A549 (cell line): ENCODE results near the gene LIMD2. TPM values are rescaled to one million over a fixed set of nuclear protein-coding genes. Genes with fewer than 3 reads are reported as not detected.

Experiments
- ATAC-seq, 2 experiments: fragments of 200-7000 bp in 1 of 2; fragments of >200 bp in 1 of 2; cut with Nextera tagmentation in 1 of 2; cut with Tn5 transposase in 1 of 2; 3 replicates each; pipeline versions ENCODE4 v1.8.0 to v1.9.1; 2018 to 2020; ENCODE audit warnings: mild to moderate bottlenecking in 1 of 2, moderate library complexity in 1 of 2
- CTCF ChIA-PET: fragments of 300-600 bp; sonication (Branson Sonifier 250); formaldehyde crosslinking; extraction: SDS; loops from one replicate; lab custom pipeline; 2021; ENCODE audit warnings: antibody characterized with exemption, inconsistent platforms; lab: Yijun Ruan, JAX
- POLR2A ChIA-PET: fragments of 350-600 bp; formaldehyde crosslinking; extraction: SDS; loops from one replicate; lab custom pipeline; 2021; ENCODE audit warnings: antibody characterized with exemption, inconsistent platforms; lab: Yijun Ruan, JAX
- DNase-seq, 2 experiments: peaks; one replicate each; pipeline versions ENCODE4 v3.0.0 to v3.0.0-alpha.2; 2011 to 2016; ENCODE audit warnings: low read depth in 1 of 2, low spot score in 1 of 2
- FAIRE-seq: peaks from 2 replicates; lab custom pipeline; 2011; peaks lifted over from hg19 to GRCh38; lab: Jason Lieb, UNC
- H3K27ac ChIP-seq, 2 experiments: fragments of >200 bp; sonication (Bioruptor Twin); formaldehyde crosslinking; 3 replicates each; pipeline ENCODE4 v1.5.1; 2016 to 2017
- H3K4me1 ChIP-seq: fragments of >200 bp; sonication (Bioruptor Twin); formaldehyde crosslinking; 3 replicates; pipeline ENCODE4 v1.6.1; 2016
- H3K4me2 ChIP-seq: fragments of >200 bp; sonication (Bioruptor Twin); formaldehyde crosslinking; 3 replicates; pipeline ENCODE4 v1.6.1; 2016
- H3K4me3 ChIP-seq: fragments of >200 bp; sonication (Bioruptor Twin); formaldehyde crosslinking; 3 replicates; pipeline ENCODE4 v1.5.1; 2016
- H3K9me3 ChIP-seq: fragments of >200 bp; sonication (Bioruptor Twin); formaldehyde crosslinking; 3 replicates; pipeline ENCODE4 v1.6.1; 2016
- BHLHE40 ChIP-seq: IDR thresholded peaks from 2 replicates; pipeline ENCODE4 v1.6.1; 2012; ENCODE audit warnings: low read depth, low read length, inconsistent platforms
- CBX8 ChIP-seq: fragments of 200-600 bp; sonication (generic); IDR thresholded peaks from 2 replicates; pipeline ENCODE4 v1.6.1; 2016
- EP300 ChIP-seq, 2 experiments: fragments of >200 bp; sonication (Bioruptor Twin); formaldehyde crosslinking; IDR thresholded peaks; 2 replicates in 1 of 2; 3 replicates in 1 of 2; pipeline ENCODE4 v1.6.1; 2016 to 2017
- GATA3 ChIP-seq: IDR thresholded peaks from 2 replicates; pipeline ENCODE4 v1.6.1; 2012; ENCODE audit warnings: borderline replicate concordance
- HEYL ChIP-seq: fragments of 250-450 bp; sonication (Bioruptor Pico); IDR thresholded peaks from 2 replicates; pipeline ENCODE4 v1.8.0; 2021; ENCODE audit warnings: mild to moderate bottlenecking, moderate library complexity
- HOXB5 ChIP-seq: fragments of 250-450 bp; sonication (Bioruptor Pico); IDR thresholded peaks from 2 replicates; pipeline ENCODE4 v1.5.0; 2020; ENCODE audit warnings: mild to moderate bottlenecking, moderate library complexity
- JUN ChIP-seq, 2 experiments: fragments of >200 bp; sonication (Bioruptor Twin); formaldehyde crosslinking; IDR thresholded peaks; 2 replicates in 1 of 2; 3 replicates in 1 of 2; pipeline ENCODE4 v1.6.1; 2016 to 2017
- KDM5A ChIP-seq: fragments of 200-600 bp; sonication (generic); IDR thresholded peaks from 2 replicates; pipeline ENCODE4 v1.6.1; 2016; ENCODE audit warnings: antibody characterized with exemption, mild to moderate bottlenecking
- MAFK ChIP-seq: fragments of 450-650 bp; IDR thresholded peaks from 2 replicates; pipeline ENCODE4 v1.6.1; 2014; ENCODE audit not compliant: partially characterized antibody
- NPAS2 ChIP-seq: fragments of 250-450 bp; sonication (Bioruptor Pico); IDR thresholded peaks from 2 replicates; pipeline ENCODE4 v1.8.0; 2022; ENCODE audit warnings: mild to moderate bottlenecking, moderate library complexity, borderline replicate concordance
- NR3C1 ChIP-seq: fragments of >200 bp; sonication (Bioruptor Twin); formaldehyde crosslinking; IDR thresholded peaks from 3 replicates; pipeline ENCODE4 v1.6.1; 2017
- PHF8 ChIP-seq: fragments of 200-600 bp; sonication (generic); IDR thresholded peaks from 2 replicates; pipeline ENCODE4 v1.6.1; 2016; ENCODE audit warnings: low read depth, mild to moderate bottlenecking, antibody characterized with exemption, moderate library complexity, borderline replicate concordance
- POLR2A ChIP-seq: IDR thresholded peaks from 2 replicates; pipeline ENCODE4 v1.6.1; 2012; ENCODE audit warnings: mild to moderate bottlenecking, low read length
- RCOR1 ChIP-seq: fragments of 150-350 bp; IDR thresholded peaks from 2 replicates; pipeline ENCODE4 v1.6.1; 2014; ENCODE audit warnings: antibody characterized with exemption, low read length, low read depth
- RFX5 ChIP-seq: fragments of 450-650 bp; IDR thresholded peaks from 2 replicates; pipeline ENCODE4 v1.7.1; 2014; ENCODE audit warnings: antibody characterized with exemption, mild to moderate bottlenecking, moderate library complexity
- RNF2 ChIP-seq: fragments of 200-600 bp; sonication (generic); IDR thresholded peaks from 2 replicates; pipeline ENCODE4 v1.6.1; 2016; ENCODE audit warnings: low read depth, mild to moderate bottlenecking, antibody characterized with exemption, moderate library complexity, borderline replicate concordance
- SREBF2 ChIP-seq: fragments of 450-650 bp; IDR thresholded peaks from 2 replicates; pipeline ENCODE4 v1.6.1; 2014; ENCODE audit warnings: mild to moderate bottlenecking, moderate library complexity
- TP53 ChIP-seq: fragments of 250-450 bp; sonication (Bioruptor Pico); IDR thresholded peaks from 2 replicates; pipeline ENCODE4 v1.5.0; 2021; ENCODE audit warnings: mild to moderate bottlenecking, moderate library complexity
- ZC3H11A ChIP-seq: fragments of 450-650 bp; IDR thresholded peaks from 2 replicates; pipeline ENCODE4 v1.6.1; 2014; ENCODE audit warnings: antibody characterized with exemption, mild to moderate bottlenecking
- ZFP36 ChIP-seq: fragments of 450-650 bp; IDR thresholded peaks from 2 replicates; pipeline ENCODE4 v1.6.1; 2014; ENCODE audit warnings: borderline replicate concordance; ENCODE audit not compliant: partially characterized antibody
- WGBS: methylation state at CpG from one replicate; pipeline ENCODE4 v1.1.6; 2017; ENCODE audit errors: missing lambda C conversion rate; 5-methylcytosine and 5-hydroxymethylcytosine counted together
- polyA plus RNA-seq, 4 experiments: library from polyadenylated mRNA; depleted of rRNA in 3 of 4; stranded (reverse); fragments of >200 nt; fragmentation: RNase III in 1 of 4; extraction: RNeasy Plus Mini Kit Qiagen cat#74134 plus additional on column Dnase treatment in 1 of 4; gene quantifications; 2 replicates in 3 of 4; 3 replicates in 1 of 4; pipeline ENCODE4 v1.2.3, GENCODE V29; 2011 to 2017
- TF ChIP-seq, protein P1 (sequence below): fragments of >200 bp; sonication (Bioruptor Twin); formaldehyde crosslinking; IDR thresholded peaks from 2 replicates; pipeline ENCODE4 v1.6.1; 2016
- TF ChIP-seq, protein P2 (sequence below): IDR thresholded peaks from 2 replicates; pipeline ENCODE4 v1.6.1; 2012; ENCODE audit warnings: low read depth, borderline replicate concordance

Gene LIMD2
- polyA plus RNA-seq, 2 of the 4 experiments (the other 2 are of a cell fraction) = 6.0 to 14.5 TPM

DNA sequence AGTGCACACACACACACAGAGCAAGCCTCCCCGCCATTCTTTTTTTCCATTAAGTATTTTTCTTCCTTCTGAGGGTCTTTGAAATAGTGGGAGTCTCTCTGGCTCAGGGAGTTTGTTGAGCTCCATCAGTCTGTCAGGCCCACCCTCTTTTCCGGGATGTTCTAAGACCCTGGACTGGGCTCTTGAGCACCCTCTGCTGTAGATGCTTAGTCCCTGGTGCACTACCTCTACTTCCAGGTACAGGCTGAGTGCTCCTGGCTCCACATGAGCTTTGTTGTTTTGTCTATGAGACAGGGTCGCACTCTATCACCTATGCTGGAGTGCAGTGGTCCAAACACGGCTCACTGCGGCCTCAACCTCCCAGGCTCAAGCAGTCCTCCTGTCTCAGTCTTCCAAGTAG, 20.7 kb downstream of the LIMD2 start:
- CTCF ChIA-PET = interaction anchor here (1.2 to 15.8 kb wide), 6 partner anchors 10 to 67 kb away, joined by 3 to 116 read pairs (median 3); no protein-coding TSS in a partner anchor
- no peak for FAIRE-seq
- 93% methylated on average over 5 of the region's 5 CpGs for WGBS
- Histone ChIP-seq H3K4me3 (no peak overlapping the region), H3K27ac (no peak overlapping the region), H3K4me1 (peaks cover 9% of the 10 kb centered on the region; the same call in 2 of the 3 replicates), H3K4me2 (no peak overlapping the region), H3K9me3 (no peaks in the 10 kb centered on the region)
- peak in 1 of 2 experiments; percentile 64; a peak in 3 of 6 replicates for ATAC-seq
- no peak for DNase-seq
- POLR2A ChIA-PET = interaction anchor here (0.6 kb wide), 1 partner anchor 41 kb away, joined by 6 read pairs; no protein-coding TSS in a partner anchor
- no peak for TF ChIP-seq MAFK
- TF ChIP-seq NPAS2 (CRISPR knock-in tag) = no peak
- no peak for TF ChIP-seq RCOR1
- TF ChIP-seq RFX5 = no peak
- TF ChIP-seq, protein P1, sequence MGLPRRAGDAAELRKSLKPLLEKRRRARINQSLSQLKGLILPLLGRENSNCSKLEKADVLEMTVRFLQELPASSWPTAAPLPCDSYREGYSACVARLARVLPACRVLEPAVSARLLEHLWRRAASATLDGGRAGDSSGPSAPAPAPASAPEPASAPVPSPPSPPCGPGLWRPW = no peak
- TF ChIP-seq PHF8 = no peak
- TF ChIP-seq KDM5A = no peak

DNA sequence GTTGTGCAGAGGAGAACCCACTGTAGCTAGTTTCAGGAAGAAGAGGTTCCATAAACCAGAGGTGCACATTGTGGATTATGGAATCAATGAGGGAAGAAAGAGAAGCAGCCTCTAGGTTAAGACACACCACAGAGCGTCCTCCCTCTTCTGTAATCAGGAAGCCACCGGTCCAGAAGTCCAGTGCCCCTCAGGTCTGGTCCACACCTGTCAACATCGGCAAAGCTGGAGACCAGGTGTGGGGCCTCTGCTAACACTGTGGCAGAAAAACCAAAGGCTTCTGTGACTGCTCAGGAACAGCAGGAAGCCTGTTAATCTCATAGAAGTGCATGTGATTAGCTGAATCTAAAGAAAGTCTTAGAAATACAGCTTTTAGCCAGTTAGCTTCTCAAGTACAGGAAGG, 23.3 kb downstream of the LIMD2 start:
- FAIRE-seq (no peak), DNase-seq (no peak), ATAC-seq (no peak)
- Histone ChIP-seq H3K27ac (no peak overlapping the region), H3K4me3 (no peak overlapping the region), H3K4me1 (peaks cover 9% of the 10 kb centered on the region; the same call in 2 of the 3 replicates), H3K4me2 (no peak overlapping the region), H3K9me3 (no peaks in the 10 kb centered on the region)
- WGBS = 75% methylated on average over 3 of the region's 3 CpGs
- CTCF ChIA-PET = interaction anchor here (0.9 to 15.8 kb wide), 9 partner anchors 9 to 158 kb away, joined by 3 to 116 read pairs (median 3); no protein-coding TSS in a partner anchor
- TF ChIP-seq TP53 (CRISPR knock-in tag) = no peak
- no peak for TF ChIP-seq JUN (IDR thresholded peaks at IDR 0.05)
- TF ChIP-seq RNF2 = no peak
- TF ChIP-seq, protein P2, sequence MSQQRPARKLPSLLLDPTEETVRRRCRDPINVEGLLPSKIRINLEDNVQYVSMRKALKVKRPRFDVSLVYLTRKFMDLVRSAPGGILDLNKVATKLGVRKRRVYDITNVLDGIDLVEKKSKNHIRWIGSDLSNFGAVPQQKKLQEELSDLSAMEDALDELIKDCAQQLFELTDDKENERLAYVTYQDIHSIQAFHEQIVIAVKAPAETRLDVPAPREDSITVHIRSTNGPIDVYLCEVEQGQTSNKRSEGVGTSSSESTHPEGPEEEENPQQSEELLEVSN = no peak
- TF ChIP-seq HOXB5 = no peak
- no peak for TF ChIP-seq POLR2A
- TF ChIP-seq BHLHE40 = no peak
- TF ChIP-seq CBX8 = no peak
- no peak for TF ChIP-seq EP300 (IDR thresholded peaks at IDR 0.05)
- TF ChIP-seq SREBF2 = no peak
- TF ChIP-seq HEYL (CRISPR knock-in tag) = no peak
- TF ChIP-seq ZFP36 = no peak
- TF ChIP-seq ZC3H11A = no peak
- POLR2A ChIA-PET = no interaction called here

DNA sequence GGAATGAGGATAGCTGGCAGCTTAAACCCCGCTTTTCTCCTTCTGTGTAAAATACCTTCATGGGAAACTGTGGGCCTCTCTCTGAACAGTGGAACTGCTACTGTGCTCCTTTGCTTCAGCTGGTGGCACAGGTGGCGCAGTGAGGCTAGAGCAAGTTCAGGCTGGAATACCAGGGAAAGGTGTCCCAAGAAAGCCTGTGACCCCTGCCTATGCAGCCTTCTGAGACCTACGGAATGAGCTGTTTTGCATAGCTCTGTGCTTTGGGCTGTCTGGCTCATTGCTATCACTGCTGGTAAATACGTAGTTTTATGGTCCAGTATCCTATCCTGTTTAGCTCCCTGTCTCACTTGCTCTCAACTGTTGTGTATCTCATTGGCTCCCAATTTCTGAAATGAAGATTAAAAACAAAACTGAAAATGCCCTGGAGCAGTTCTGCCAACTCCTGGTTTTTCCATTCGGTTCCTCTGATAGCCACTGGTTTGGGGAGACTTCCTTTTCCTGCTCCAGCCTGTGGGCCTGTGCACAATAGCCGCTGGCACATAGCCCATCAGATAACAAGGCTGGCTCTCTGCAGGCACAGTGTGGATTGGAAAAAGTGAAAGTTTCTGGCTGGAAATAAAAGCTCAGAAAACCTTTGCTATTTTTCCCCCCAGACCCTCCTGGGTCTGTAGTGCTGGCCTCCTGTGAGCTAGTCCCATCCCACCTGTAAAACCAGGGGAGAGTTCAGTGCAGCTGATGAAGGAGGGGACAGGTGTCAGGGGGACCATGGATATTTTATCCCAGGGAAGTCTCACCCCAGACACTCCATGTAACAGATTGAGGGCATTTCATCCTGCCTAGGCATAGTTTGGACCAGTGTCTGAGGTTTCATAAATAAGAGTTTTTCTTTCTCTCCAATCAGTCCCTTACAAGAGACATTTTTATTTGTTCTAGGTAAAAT, 24.0 kb downstream of the LIMD2 start:
- ChIA-PET CTCF (interaction anchor here (0.9 to 15.8 kb wide), 11 partner anchors 10 to 250 kb away, joined by 3 to 116 read pairs (median 3); no protein-coding TSS in a partner anchor), POLR2A (no interaction called here)
- no peak for FAIRE-seq
- DNase-seq = peak in 1 of 2 experiments; percentile 40
- Histone ChIP-seq H3K27ac (no peak overlapping the region), H3K4me2 (no peak overlapping the region), H3K4me3 (no peak overlapping the region)
- 67% methylated on average over 6 of the region's 6 CpGs for WGBS
- TF ChIP-seq GATA3 (peak; percentile 77), NR3C1 (no peak)
- TF ChIP-seq, all 56 proteins: peak for 1
- H3K9me3 ChIP-seq = no peaks in the 10 kb centered on the region
- peaks cover 9% of the 10 kb centered on the region; the same call in 2 of the 3 replicates for H3K4me1 ChIP-seq
- peak; percentile 47 to 67; a peak in 4 of 6 replicates for ATAC-seq
